ENCODE results near the gene CBX1.
"Not testable (repeated sequence)": the region's sequence is repeated elsewhere in the genome, so short reads cannot be mapped to it uniquely, and the experiment has no call there.

Gene CBX1

GRCh38 chr17:48122665-48123045 lies 21.4 kb upstream of the CBX1 start:
- DNase-seq, result no peak

- no peak for DNase-seq
Observed at GRCh38 chr17:48121923-48122664, 20.8 kb upstream of the CBX1 start.

- no peak for DNase-seq
Observed at GRCh38 chr17:48113201-48113676, 12.0 kb upstream of the CBX1 start.

GRCh38 chr17:48111937-48112241 lies 10.6 kb upstream of the CBX1 start:
- DNase-seq, result no peak

- no peak for DNase-seq
Observed at GRCh38 chr17:48110761-48111160, 9.5 kb upstream of the CBX1 start.

- DNase-seq, result peak; percentile 93
Observed at GRCh38 chr17:48107137-48108055, 6.1 kb upstream of the CBX1 start, which contains the start of gene SNX11. TSS of gene SNX11 (plus strand) at chr17:48107766. CDS start at chr17:48112044, 4,278 bp downstream.

GRCh38 chr17:48106802-48107136 lies 5.5 kb upstream of the CBX1 start:
- DNase-seq, result no peak

GRCh38 chr17:48104440-48104839 lies 3.2 kb upstream of the CBX1 start:
- no peak for DNase-seq

- no peak for DNase-seq
Observed at GRCh38 chr17:48102798-48103715, 1.8 kb upstream of the CBX1 start.

- DNase-seq, result no peak
Observed at GRCh38 chr17:48102043-48102750, 919 bp upstream of the CBX1 start.

GRCh38 chr17:48100591-48101011 lies 677 bp downstream of the CBX1 start:
- DNase-seq, result peak; percentile 84

GRCh38 chr17:48100160-48100559 lies 1.1 kb downstream of the CBX1 start:
- DNase-seq, result no peak

- no peak for DNase-seq
Observed at GRCh38 chr17:48095611-48096010, 5.7 kb downstream of the CBX1 start.

GRCh38 chr17:48093341-48094045 lies 7.8 kb downstream of the CBX1 start:
- DNase-seq, result no peak

- no peak for DNase-seq
Observed at GRCh38 chr17:48084932-48085331, 16.3 kb downstream of the CBX1 start.

- DNase-seq, result no peak
Observed at GRCh38 chr17:48081858-48082257, 19.4 kb downstream of the CBX1 start.

GRCh38 chr17:48077152-48077551 lies 24.1 kb downstream of the CBX1 start:
- DNase-seq, result not testable (repeated sequence)

- DNase-seq, result peak; percentile 40
Observed at GRCh38 chr17:48074322-48075081, 26.8 kb downstream of the CBX1 start.

GRCh38 chr17:48073566-48074094 lies 27.6 kb downstream of the CBX1 start:
- not testable (repeated sequence) for DNase-seq

- not testable (repeated sequence) for DNase-seq
Observed at GRCh38 chr17:48072811-48073210, 28.5 kb downstream of the CBX1 start.

GRCh38 chr17:48071654-48072053 lies 29.6 kb downstream of the CBX1 start:
- no peak for DNase-seq
